GM21717 (cell line): Measurements from ENCODE around the gene GPC3.

Source experiments
- ATAC-seq: cut with Tn5 transposase; IDR thresholded peaks from one replicate; pipeline ENCODE4 v1.9.1; 2021; ENCODE audit warnings: mild to moderate bottlenecking, moderate library complexity; ENCODE audit not compliant: unreplicated experiment

GPC3 gene

GRCh38 chrX:133579631-133580030 lies 405.8 kb downstream of the GPC3 start:
- ATAC-seq: no peak

DNA sequence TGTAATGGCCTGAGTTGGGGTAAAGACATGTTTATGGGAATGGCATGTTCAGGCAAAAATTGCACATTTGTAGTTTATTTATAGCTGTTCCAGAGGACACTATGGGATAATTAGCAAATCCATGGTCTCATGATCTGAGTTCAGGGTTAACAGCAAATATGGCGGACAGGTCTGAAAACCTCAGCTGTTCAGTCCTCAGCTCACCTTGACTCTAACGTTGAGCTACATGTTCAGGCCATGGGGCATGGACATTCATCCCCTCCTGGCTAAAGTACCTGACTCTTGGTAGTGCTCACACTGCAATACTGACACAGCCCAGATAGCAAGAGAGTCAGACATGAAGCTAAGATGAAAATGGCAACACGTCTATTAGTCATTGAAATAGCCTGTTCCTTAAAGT lies 408.5 kb downstream of the GPC3 start:
- no peak for ATAC-seq

DNA sequence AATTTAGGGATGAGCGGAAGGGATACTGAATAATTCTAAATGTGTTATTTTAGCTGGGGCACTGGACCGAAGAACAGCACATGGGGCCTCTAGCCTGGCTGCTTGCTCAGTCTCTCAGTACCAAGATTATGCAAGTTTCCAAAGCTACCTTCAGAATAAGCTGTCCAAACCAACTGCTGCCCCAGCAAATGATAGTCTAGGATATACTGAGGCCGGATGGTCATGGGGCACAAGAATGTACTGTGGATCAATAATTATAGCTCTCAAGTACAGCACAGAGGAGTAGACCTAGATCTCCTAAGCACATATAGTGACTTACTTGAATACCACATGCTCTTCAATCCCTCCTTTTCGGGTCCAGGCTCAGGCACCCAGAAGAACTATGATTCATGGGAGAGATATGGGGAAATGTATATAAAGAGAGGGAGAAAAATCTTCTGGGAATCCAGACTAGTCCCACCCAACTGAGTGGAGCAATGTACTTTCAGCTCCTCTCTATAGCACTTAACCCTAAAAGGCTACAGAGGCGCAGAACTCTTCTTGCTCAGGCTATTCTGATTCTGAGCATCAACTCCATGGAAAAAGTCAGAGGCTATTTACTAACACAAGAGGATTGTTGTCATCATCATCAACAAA lies 409.8 kb downstream of the GPC3 start:
- no peak for ATAC-seq

GRCh38 chrX:133574716-133575115 lies 410.7 kb downstream of the GPC3 start:
- ATAC-seq: no peak

GRCh38 chrX:133570549-133570948 lies 414.8 kb downstream of the GPC3 start:
- no peak for ATAC-seq

DNA sequence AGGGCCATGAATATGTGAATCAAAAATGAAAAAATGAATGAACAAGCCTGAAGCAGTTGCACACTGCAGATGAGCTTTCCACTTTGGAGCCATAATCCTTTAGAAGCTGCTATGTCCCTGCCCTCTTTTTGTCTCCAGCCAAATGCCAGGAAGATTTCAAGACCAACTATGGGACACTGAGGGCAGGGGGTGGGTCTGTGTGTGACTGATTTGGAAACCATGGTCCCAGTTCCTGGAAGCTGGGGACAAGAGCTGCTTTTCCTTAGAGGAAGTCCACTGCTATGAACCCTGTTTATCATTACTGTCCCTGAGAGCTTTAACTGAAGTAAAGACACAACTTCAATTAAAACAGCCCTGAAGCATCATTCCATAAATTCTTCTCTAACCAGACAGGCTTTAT lies 416.2 kb downstream of the GPC3 start:
- no peak for ATAC-seq

DNA sequence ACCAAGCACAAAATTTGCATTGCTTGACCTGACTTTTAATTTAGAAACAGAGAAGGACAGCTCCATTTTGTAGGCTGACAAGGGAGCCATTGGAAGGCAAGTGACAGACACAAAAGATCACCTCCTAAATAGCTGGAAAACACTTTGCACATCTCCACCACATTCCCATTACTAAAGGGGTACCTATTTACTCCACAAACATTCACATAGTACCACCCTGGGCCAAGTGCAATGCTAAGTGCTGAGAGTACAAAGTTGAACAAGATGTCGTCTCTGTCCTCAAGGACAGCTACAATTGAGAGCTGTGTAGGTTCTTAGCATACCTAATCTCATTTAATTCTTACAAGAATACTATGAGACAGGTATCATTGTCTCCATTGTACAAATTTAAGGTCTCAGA lies 417.3 kb downstream of the GPC3 start:
- ATAC-seq: no peak

DNA sequence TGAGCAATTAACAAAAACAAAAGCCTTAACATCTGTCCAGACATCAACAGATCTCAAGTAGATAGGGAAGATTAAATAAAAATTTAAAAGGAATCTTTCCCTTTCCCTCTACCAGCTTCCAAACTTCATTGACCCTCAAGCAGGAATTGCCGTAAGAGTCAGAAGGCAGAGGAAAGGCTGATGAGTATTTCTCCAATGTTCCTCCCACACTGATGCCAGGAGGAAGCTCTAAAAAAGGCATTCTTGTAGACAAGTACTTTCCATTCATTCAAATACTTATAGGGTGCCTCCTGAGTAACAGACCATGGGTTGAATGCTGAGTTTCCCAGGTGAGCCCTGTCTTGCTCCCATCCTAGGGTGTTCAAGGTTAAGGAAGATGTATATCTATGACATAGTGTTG lies 418.5 kb downstream of the GPC3 start:
- ATAC-seq: no peak

DNA sequence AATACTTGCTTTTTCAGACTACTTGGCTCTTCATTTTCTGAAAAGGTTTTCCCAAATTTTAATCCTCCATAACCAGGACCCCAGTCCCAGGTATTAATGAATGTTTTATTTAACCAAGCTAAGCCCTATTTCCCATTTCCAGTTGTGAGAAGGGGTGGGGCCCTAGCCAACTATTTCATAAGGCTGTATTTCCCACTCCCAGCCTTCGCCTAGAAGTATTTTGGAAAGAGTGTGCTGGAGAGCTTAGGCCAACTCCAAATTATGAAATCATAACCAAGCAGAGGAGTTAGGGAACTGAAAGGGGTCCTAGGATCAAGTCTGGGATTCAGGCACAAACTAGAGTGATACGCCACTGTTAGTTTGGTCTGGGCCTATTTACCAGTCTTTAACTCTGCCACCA lies 421.7 kb downstream of the GPC3 start:
- no peak for ATAC-seq

DNA sequence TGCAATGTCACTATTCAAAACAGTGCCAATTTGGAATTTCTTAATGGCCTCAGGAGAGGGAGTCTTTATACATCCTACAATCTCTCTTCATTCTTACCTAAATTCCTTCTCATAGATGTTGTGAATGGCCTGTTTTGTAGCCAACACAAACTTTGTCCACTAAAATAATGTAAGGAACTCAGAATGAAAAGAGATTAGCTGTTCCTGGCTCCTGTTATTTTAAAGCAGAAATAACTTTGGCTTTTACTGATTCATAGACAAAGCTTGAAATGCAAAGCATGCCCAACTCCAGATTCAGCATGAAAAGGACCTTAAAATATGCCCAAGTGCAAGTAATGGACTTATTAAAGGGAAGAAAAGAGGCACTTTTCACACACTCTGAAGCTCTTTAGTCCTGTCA lies 424.1 kb downstream of the GPC3 start:
- no peak for ATAC-seq

DNA sequence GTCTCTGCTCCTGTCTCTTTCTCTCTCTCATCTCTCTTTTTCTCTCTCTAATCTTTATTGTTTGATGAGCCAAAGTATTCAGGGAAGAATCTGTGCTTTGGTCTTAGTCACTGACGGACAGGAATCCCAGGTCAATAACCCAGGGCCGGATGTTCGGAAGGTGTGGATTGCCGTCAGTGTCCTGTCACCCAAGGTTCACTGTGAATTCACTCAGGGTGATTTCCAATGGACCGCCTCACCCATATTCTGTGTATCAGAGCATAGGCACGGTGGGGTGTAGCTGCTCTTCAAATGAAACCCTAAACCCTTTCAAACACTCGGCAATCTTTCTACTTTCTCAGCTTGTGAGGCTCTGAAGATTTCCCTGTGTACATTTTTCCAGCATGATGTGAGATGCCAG lies 425.5 kb downstream of the GPC3 start:
- ATAC-seq: no peak

DNA sequence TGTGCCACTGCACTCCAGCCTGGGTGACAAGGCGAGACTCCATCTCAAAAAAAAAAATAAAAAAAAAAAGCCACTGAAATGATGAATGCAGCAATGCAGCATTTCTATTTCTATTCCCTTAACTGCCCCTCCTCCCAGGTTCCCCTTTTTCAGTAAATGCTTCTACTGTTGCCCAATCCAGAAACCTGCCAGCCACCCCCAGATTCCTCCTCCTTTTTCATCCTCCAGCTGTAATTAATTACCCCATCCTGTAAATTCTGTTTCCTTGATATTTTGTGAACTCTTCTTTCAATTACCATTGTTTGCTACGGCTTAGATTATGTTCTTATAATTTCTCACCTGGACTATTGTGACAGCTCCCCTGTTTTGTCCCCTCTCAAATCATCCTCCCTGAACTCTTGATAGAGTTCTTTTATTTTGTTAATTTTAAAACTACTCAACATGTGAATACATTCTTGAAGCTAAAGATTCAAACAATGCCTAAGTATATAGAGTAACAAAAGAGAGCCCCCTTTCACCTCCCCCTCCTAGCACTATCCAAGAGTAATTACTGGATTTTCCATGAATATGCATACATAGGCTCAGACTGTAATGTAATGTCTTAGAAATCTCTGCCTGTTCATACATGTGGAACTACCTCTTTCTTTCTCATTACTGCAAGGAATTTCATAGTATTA lies 429.5 kb downstream of the GPC3 start:
- ATAC-seq: no peak

- ATAC-seq: no peak
These were observed 434.5 kb downstream of the GPC3 start for GRCh38 chrX:133550665-133551485.

GRCh38 chrX:133549295-133549933 lies 436.0 kb downstream of the GPC3 start:
- ATAC-seq: no peak

DNA sequence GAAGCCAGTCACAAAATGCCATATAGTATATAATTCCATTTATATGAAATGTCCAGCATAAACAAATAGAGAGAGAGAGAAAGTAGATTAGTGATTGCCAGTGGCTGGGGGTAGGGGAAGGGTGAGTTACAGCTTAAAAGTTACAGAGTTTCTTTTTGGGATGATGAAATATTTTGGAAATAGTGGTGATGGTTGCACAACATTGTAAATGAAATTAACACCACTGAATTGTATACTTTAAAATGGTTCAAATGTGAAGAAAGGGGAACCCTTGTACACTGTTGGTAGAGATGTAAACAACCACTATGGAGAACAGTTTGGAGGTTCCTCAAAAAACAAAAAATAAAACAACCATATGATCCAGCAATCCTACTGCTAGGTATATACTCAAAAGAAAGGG lies 439.0 kb downstream of the GPC3 start:
- ATAC-seq: no peak

- ATAC-seq: no peak
These were observed 440.6 kb downstream of the GPC3 start for GRCh38 chrX:133544778-133545177.

- ATAC-seq: no peak
These were observed 441.3 kb downstream of the GPC3 start for GRCh38 chrX:133544115-133544514.

DNA sequence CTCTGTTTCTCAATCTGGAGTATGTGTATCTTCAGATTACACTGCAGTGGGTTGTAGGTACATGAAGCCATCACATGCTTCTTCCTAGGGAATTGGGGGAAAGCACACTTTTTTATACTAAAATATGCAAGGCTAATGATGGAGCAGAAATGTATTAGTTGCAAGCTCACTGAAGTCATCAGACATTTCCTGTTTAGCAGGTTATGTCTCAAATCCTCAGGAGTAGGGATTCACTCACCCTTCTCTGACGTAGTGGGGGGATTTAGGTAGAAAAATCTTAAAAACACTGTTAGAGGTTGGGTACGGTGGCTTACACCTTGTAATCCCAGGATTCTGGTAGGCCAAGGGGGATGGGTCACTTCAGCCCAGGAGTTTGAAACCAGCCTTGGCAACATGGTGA lies 441.7 kb downstream of the GPC3 start:
- ATAC-seq: no peak

DNA sequence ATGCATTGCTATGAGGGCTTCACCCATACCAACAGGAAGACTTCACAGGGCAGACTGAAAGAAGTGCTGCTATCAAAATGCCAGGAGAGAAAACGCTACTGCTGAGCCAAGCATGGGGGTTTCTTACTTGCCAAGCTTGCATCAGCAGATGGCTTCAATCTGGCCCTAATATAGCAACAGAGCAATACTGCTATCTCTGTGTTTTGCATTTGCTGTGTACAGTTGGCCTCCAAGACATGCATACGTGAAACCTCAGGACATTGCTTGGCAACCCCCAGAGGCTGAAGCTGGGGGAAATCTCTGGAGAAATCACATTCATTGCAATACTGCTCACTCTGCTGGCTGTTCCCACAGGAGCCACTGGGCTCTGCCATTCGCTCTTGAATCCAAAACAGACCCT lies 442.9 kb downstream of the GPC3 start:
- ATAC-seq: no peak

DNA sequence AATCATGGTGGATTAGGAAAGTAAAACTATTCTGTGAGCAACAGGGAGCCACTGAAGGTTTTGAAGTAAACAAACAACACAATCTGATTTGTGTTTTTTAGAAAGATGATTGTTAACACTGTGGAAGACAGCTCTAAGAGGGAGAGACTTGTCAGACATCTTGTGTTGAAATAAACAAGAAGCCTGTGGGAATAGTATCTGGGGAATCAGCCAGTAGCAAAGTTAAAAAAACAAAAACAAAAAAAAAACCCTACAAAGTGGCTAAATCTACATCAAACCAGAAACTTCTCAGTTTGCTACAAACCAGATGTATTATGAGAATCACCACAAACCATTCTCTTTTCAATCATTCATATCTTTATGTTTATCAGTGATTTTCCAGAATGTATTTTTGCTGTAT lies 444.4 kb downstream of the GPC3 start:
- ATAC-seq: no peak

DNA sequence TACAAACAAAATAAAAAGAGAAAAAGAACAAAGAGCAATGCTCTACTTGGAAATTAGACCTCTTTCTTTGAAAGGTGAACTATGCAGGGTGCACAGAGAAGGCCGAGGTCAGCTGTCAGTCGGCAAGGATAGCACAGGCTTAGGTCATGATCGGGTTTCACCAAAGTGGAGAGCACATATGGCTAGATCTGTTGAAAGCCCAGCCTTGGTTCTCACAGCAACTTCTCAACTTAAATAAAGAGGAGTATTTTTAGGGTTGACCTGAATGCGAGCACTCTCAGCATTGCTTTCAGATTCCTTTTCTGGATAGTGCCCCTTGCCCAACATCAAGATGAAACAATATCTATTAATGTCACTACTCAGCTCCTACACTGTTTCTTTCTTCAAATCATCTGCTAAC lies 447.2 kb downstream of the GPC3 start:
- ATAC-seq: no peak

- no peak for ATAC-seq
These were observed 448.3 kb downstream of the GPC3 start for GRCh38 chrX:133537142-133537541.
